Stimulated activated naive B cell treated with anti-CD40 and anti-IgM and Interleukin-4, amounts not matched to agents 10 μg/mL and 1 μg/mL and 100 μg/mL, for 72 hours (primary cell): ENCODE results near the gene C8A.

Experiments
- ATAC-seq, 2 donors: fragments of 150-1000 bp; cut with Tn5 transposase; replicated peaks; 2 replicates each; pipeline ENCODE4 v1.10.0; 2021; ENCODE audit warnings: moderate library complexity in 1 of 2
- DNase-seq: peaks from one replicate; pipeline ENCODE4 v3.0.0; 2021
- H3K27ac Mint-ChIP-seq: one replicate; pipeline ENCODE4 v1.8.0; 2022; ENCODE audit warnings: mild to moderate bottlenecking, mixed read lengths
- H3K27me3 Mint-ChIP-seq, 2 donors: one replicate each; pipeline ENCODE4 v1.8.0; 2022; ENCODE audit warnings: mixed read lengths in 2 of 2
- H3K36me3 Mint-ChIP-seq, 2 donors: one replicate each; pipeline ENCODE4 v1.8.0; 2022; ENCODE audit warnings: mixed read lengths in 2 of 2, mild to moderate bottlenecking in 1 of 2
- H3K4me1 Mint-ChIP-seq, 2 donors: one replicate each; pipeline ENCODE4 v1.8.0; 2022; ENCODE audit warnings: mixed read lengths in 2 of 2, mild to moderate bottlenecking in 1 of 2
- H3K4me3 Mint-ChIP-seq, 2 donors: one replicate each; pipeline ENCODE4 v1.8.0; 2022; ENCODE audit warnings: mild to moderate bottlenecking in 2 of 2, mixed read lengths in 2 of 2, moderate library complexity in 1 of 2
- H3K9me3 Mint-ChIP-seq, 2 donors: one replicate each; pipeline ENCODE4 v1.8.0; 2022; ENCODE audit warnings: mixed read lengths in 2 of 2, mild to moderate bottlenecking in 1 of 2

The C8A gene

DNA sequence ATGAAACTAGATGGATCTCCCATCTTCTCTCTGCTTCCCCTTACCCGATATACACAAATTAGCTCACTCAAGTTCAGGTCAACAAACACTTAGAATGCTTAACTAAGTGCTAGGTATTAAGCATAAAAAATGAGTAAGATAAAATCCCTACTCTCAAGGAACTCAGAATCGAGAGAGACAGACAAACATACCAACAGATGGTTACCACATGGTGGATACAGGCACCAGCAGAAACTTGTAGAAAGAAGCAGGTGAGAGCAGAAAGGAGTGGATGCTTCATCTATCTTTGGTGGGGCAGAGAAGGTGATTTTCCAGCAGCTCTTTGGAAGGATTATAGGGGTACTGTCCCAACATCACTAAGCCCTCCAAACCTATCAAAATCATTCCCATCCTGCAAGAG, 79.0 kb downstream of the C8A start:
- ATAC-seq = no peak
- Mint-ChIP-seq H3K27ac (no peak overlapping the region), H3K9me3 (peaks cover 3 to 5% of the 10 kb centered on the region in 2 donors), H3K27me3 (peaks cover 0 to 6% of the 10 kb centered on the region in 2 donors), H3K4me3 (no peak overlapping the region), H3K36me3 (no peaks in the 10 kb centered on the region), H3K4me1 (no peaks in the 10 kb centered on the region)
- no peak for DNase-seq

DNA sequence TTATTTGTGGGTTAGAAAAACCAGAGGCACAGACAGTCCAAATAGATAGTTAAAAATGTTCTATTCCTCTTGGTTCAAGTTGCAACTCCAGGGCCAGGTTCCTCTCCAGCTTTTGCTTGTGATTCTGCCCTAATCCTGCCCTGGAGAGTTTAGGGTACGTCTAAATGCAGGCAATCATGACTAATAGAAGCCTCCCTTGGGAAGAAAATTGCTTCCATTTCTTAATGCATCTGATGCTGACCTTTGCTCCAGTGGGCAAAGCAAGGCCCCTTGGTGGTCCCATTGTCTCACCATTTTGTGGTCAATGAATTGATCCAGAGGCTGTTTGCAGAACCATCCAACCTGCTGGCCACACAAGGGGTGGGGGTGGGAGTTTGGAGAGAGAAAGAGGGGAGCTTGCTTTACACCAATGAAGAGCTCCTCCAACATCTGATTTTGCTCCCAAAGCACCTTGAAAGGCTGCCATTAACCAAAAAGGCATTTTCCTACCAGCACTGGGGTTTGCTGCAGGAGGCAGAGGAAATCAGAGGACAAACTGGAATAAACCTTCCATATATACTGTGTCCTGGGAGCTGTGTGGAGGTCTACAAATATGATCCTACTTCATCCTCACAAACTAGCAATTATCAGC, 79.9 kb downstream of the C8A start:
- ATAC-seq (no peak), DNase-seq (no peak)
- no peaks in the 10 kb centered on the region for H3K4me1 Mint-ChIP-seq
- H3K27ac Mint-ChIP-seq = no peak overlapping the region
- H3K27me3 Mint-ChIP-seq = peaks cover 0 to 6% of the 10 kb centered on the region in 2 donors
- peaks cover 2 to 4% of the 10 kb centered on the region in 2 donors for H3K9me3 Mint-ChIP-seq
- H3K4me3 Mint-ChIP-seq = no peak overlapping the region
- H3K36me3 Mint-ChIP-seq = no peaks in the 10 kb centered on the region

DNA sequence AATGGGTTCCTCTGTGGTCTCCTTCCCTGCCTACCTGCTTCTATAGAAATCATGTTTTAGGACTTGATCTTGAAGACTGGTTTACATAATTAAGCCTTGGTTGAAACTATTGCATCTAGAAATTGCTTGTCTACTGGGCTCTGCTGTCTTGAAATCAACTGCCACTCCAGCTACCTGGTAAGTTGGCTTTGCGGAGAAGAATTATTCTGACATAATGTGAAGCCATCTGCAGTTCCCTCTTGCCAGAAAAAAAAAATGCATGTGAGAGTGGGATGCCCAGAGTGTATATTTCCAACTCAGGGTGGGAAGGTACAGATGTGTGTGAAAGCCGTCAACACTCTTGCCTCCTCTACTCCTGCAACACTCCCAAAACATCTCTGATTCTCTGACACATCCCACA, 84.0 kb downstream of the C8A start:
- Mint-ChIP-seq H3K9me3 (peaks cover 0 to 2% of the 10 kb centered on the region in 2 donors), H3K27me3 (peaks cover 0 to 6% of the 10 kb centered on the region in 2 donors)
- no peak for ATAC-seq

DNA sequence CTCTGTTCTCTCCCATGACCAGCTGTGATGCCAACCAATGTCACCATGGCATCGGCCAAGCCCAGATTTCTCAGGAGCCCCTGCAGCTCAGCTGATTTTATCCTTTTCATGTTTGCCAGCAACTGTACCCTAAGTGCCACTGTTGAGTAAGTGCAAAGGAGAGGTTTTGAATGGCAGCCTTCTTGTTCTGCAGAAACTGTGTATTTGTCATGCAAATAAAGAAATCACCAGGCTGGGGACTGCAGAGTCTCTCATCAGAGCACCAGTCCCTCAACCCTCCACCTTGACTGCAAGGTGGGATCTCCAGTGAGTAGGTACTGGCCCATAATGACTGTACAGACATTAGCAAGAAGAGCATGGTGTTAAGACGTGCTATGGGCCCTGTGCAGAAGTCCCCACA, 84.6 kb downstream of the C8A start:
- ATAC-seq (no peak), DNase-seq (no peak)
- Mint-ChIP-seq H3K9me3 (peaks cover 0 to 2% of the 10 kb centered on the region in 2 donors), H3K27me3 (peaks cover 0 to 6% of the 10 kb centered on the region in 2 donors), H3K4me1 (no peaks in the 10 kb centered on the region), H3K36me3 (no peaks in the 10 kb centered on the region), H3K27ac (no peak overlapping the region), H3K4me3 (no peak overlapping the region)

More for the DNA sequence above, 84.0 kb downstream of the C8A start:
- H3K4me1 Mint-ChIP-seq = no peaks in the 10 kb centered on the region
- no peak overlapping the region for H3K4me3 Mint-ChIP-seq
- DNase-seq = no peak
- no peak overlapping the region for H3K27ac Mint-ChIP-seq
- H3K36me3 Mint-ChIP-seq = no peaks in the 10 kb centered on the region

DNA sequence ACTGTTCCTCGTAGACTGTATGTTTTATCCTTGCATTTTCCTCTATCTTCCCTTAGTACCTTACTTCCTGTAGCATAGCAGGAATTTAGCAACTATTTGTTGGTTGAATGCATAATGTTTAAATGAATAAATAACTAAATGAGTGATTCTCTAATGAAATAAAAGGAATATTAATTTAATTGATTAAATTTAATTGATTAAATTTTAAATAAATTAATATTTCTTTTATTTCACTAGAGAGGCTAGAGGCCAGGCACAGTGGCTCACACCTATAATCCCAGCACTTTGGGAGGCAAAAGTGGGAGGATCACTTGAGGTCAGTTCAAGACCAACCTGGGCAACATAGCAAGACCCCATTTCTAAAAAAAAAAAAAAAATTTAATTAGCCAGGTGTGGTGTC, 85.4 kb downstream of the C8A start:
- no peak overlapping the region for H3K27ac Mint-ChIP-seq
- H3K4me1 Mint-ChIP-seq = no peaks in the 10 kb centered on the region
- ATAC-seq (no peak), DNase-seq (no peak)
- H3K4me3 Mint-ChIP-seq = no peak overlapping the region
- H3K9me3 Mint-ChIP-seq = peaks cover 0 to 2% of the 10 kb centered on the region in 2 donors
- peaks cover 0 to 6% of the 10 kb centered on the region in 2 donors for H3K27me3 Mint-ChIP-seq
- H3K36me3 Mint-ChIP-seq = no peaks in the 10 kb centered on the region

DNA sequence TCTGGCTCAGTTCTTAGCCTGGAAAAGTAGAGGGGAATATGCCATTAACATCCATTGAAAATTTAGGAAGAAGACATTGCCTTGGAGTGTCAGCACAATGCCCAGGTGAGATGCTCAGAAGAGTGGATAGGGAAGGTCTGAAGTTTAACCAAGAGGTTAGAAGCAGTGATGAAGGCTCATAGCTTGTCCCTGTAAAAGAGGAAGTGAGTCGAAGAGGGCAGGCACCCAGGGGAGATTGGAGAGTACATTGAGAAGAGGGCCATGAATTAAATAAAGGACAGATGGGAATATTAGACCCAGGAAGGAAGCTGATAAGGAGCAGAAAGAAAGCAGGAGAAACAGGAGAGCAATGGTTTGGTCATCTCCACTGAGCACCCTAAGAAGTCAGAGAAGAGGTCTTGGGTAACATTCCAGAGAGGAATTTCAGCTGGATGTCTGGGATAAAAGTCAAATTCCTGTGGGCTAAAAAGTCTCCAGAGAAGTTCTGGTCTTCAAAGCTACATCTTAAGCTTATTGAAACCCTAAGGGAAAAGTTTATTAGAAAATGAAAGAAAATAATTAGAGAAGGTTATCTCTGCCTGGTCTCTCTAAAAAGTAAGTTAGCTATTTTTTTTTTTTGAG, 93.9 kb downstream of the C8A start:
- no peaks in the 10 kb centered on the region for H3K4me1 Mint-ChIP-seq
- no peaks in the 10 kb centered on the region for H3K36me3 Mint-ChIP-seq
- no peak for ATAC-seq
- no peaks in the 10 kb centered on the region for H3K27me3 Mint-ChIP-seq
- H3K27ac Mint-ChIP-seq = no peak overlapping the region
- no peak for DNase-seq
- H3K4me3 Mint-ChIP-seq = no peak overlapping the region
- no peaks in the 10 kb centered on the region for H3K9me3 Mint-ChIP-seq

DNA sequence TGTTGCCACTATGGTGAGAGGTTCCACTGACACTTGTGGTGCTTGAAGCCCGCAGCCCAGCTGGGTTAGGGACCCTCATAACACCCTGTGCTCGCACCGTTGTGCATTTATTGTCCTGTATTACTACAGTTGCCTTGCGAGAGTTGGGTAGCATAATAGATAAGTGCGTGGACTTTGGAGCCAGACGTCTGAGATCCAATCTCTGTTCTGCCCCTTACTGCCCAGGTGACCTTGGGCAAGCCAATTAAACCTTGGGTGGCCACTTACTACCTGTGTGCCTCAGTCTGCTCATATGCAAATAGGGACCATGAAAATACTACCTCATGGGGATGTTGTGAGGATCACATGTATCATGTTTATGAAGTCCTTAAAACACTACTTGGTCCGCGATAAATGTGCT, 97.9 kb downstream of the C8A start:
- Mint-ChIP-seq H3K27ac (no peak overlapping the region), H3K36me3 (no peaks in the 10 kb centered on the region), H3K27me3 (peaks cover 0 to under 1% of the 10 kb centered on the region in 2 donors), H3K9me3 (no peaks in the 10 kb centered on the region), H3K4me3 (no peak overlapping the region), H3K4me1 (no peaks in the 10 kb centered on the region)
- ATAC-seq (no peak), DNase-seq (no peak)

DNA sequence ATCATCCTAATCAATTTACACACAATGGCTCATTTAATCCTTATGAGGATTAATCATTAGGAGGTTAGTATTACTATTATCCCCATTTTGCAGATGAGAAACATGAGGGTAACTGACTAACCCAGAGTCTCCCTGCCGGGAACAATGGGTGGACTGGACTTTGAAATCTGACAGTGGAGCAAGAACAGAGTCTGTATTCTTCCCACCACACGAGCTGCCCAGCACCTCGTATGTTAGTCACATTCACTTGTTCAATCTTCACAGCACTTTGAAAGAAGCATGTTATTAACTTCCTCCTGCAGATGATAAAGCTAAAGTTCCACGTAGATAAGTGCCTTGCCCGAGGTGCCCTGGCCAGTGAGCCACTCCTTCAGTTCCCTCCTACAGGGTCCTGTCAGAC, 98.8 kb downstream of the C8A start:
- H3K4me3 Mint-ChIP-seq = no peak overlapping the region
- no peaks in the 10 kb centered on the region for H3K9me3 Mint-ChIP-seq
- H3K27ac Mint-ChIP-seq = no peak overlapping the region
- H3K4me1 Mint-ChIP-seq = no peaks in the 10 kb centered on the region
- no peak for DNase-seq
- peaks cover 0 to 5% of the 10 kb centered on the region in 2 donors for H3K27me3 Mint-ChIP-seq
- H3K36me3 Mint-ChIP-seq = no peaks in the 10 kb centered on the region
- ATAC-seq = no peak

DNA sequence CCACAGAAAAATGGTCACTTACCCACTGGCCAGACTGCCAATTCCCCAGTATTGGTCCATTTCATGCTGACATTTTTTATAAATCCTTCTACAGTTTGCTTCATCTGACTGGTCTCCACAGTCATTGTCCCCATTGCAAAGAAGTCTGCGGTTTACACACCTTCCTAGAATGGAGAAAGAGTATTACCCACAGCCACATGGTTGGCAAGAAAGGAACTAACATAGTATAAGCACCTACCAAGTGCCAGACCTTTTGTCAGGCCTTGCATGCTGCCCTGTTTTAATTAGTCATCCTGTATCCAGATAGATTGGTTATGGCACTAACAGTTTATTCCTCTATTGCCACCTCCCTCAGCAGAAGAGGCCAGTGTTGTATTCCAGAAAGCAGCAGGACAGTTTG, 100.1 kb downstream of the C8A start:
- no peaks in the 10 kb centered on the region for H3K4me1 Mint-ChIP-seq

DNA sequence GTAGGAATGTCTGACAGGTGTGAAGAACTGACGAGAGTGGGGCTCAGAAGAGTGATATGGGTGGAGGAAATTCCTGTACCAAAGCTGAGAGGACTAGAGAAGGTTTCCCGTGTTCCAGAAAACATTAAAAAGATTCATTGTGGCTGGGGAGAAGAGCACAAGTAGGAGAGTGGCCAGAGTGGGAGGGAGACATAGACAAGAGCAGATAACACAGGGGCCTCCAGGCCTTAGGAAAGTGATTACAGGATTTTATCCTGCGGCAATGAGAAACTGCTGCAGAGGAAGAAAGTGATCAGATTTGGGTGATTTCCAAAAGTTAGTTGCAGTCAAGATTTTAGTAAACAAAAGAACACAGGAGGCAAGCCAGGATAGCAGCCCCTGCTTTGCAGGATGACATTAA, 103.3 kb downstream of the C8A start:
- no peaks in the 10 kb centered on the region for H3K36me3 Mint-ChIP-seq
- ATAC-seq (no peak), DNase-seq (no peak)
- no peaks in the 10 kb centered on the region for H3K9me3 Mint-ChIP-seq
- peaks cover 0 to 5% of the 10 kb centered on the region in 2 donors for H3K27me3 Mint-ChIP-seq
- no peaks in the 10 kb centered on the region for H3K4me1 Mint-ChIP-seq
- no peak overlapping the region for H3K27ac Mint-ChIP-seq
- no peak overlapping the region for H3K4me3 Mint-ChIP-seq

More for the DNA sequence above, 100.1 kb downstream of the C8A start:
- no peak overlapping the region for H3K27ac Mint-ChIP-seq
- no peaks in the 10 kb centered on the region for H3K36me3 Mint-ChIP-seq
- no peak overlapping the region for H3K4me3 Mint-ChIP-seq
- DNase-seq (no peak), ATAC-seq (no peak)
- H3K27me3 Mint-ChIP-seq = peaks cover 0 to 5% of the 10 kb centered on the region in 2 donors
- no peaks in the 10 kb centered on the region for H3K9me3 Mint-ChIP-seq

DNA sequence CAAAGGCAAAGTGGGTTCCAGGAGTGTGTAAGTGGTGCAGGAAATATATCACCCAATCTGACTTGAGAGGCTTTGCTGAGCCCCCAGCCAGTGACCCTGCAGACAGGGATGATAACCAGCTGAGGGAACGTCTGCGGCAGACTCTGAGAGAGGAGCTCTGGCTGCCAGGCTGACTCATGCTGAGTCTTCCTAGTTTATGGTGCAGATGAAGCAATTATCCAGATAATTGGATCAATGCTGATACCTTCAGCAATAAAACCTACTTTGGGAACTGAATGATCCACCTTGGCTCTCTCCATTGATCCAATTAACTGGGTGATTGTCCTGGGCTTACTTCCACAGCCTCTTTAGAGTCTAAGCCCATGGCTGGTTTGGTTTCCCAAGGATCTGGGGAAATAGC, 103.9 kb downstream of the C8A start:
- peaks cover 0 to 5% of the 10 kb centered on the region in 2 donors for H3K27me3 Mint-ChIP-seq
- no peak for DNase-seq
- no peak overlapping the region for H3K27ac Mint-ChIP-seq
- no peaks in the 10 kb centered on the region for H3K36me3 Mint-ChIP-seq
- H3K9me3 Mint-ChIP-seq = no peaks in the 10 kb centered on the region
- ATAC-seq = no peak
- H3K4me1 Mint-ChIP-seq = no peaks in the 10 kb centered on the region
- no peak overlapping the region for H3K4me3 Mint-ChIP-seq

DNA sequence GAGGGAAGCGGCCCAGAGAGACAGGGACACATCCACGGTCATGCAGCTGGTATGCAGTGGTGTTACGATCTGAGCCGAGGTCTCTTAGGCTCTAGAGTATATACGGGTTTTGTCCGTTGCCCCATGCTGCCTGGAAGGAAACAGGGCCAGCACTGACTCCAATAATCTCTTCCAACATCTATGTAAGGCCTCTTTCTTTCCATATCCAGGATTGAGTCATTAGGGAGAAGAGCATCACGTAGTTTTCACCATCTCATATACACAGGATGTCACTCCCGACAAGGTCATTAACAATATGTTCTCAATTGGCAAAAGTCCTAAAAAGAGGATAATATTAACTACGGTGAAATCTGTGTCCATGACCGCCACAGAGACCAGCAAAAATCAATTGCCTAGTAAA, 106.8 kb downstream of the C8A start:
- Mint-ChIP-seq H3K4me3 (no peak overlapping the region), H3K27me3 (peaks cover 0 to 5% of the 10 kb centered on the region in 2 donors), H3K4me1 (no peaks in the 10 kb centered on the region), H3K9me3 (no peaks in the 10 kb centered on the region), H3K27ac (no peak overlapping the region), H3K36me3 (no peaks in the 10 kb centered on the region)
- ATAC-seq = no peak
- DNase-seq = no peak

DNA sequence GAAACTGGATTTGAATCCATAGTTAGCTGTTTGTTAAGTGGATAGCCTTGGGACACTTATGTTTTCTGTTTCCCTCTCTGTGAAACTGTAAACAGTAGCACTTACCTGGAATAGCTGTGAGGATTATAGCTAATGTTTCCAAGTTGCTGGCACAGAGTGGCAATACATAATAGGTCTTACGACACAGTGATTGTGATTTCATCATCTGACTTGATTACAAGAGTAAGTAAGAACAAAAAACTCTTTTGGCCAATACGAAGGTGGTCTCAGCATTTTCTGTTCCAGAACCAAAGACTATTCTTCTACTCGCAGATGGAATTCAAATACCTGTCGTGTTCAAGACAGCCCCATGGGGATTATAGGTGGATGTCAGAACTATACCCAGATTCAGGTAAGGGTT, 109.1 kb downstream of the C8A start:
- no peaks in the 10 kb centered on the region for H3K27me3 Mint-ChIP-seq
- no peak overlapping the region for H3K27ac Mint-ChIP-seq
- DNase-seq = no peak
- H3K9me3 Mint-ChIP-seq = no peaks in the 10 kb centered on the region
- no peak overlapping the region for H3K4me3 Mint-ChIP-seq
- H3K4me1 Mint-ChIP-seq = no peaks in the 10 kb centered on the region
- no peaks in the 10 kb centered on the region for H3K36me3 Mint-ChIP-seq
- ATAC-seq = no peak

DNA sequence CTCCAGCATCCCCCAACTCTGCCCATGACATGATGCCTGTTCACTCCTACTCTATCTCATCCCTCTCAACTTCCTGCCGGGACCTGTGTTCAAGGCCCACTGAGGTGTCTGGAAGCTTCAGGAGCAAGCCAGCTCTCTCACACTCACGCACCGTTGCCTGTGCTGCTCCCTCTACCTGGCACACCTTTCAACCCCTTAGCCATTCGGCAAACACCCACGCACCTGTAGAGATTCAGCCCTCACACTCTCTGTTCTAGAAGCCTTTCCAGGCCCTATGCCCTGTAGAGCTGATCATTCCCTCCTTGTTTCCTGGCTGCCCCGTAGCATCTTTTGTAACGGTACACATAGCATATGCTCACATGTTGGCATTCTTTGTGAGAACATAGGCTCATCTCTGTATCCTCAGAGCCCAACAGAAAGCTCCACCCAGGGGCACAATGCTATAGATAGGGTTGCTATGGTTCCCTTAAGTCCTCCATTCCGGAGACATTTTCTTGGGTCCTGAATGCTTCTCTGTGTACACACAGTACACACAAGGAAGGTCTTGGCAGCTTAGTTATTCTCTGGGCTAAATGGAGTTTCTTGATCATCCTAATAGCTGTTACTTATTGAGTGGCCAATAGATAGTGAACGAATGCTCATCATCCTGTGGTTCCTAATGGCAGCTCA, 109.9 kb downstream of the C8A start:
- H3K4me3 Mint-ChIP-seq = no peak overlapping the region
- no peak for ATAC-seq
- H3K36me3 Mint-ChIP-seq = no peaks in the 10 kb centered on the region
- no peak for DNase-seq
- H3K27ac Mint-ChIP-seq = no peak overlapping the region
- H3K4me1 Mint-ChIP-seq = no peaks in the 10 kb centered on the region
- no peaks in the 10 kb centered on the region for H3K9me3 Mint-ChIP-seq
- no peaks in the 10 kb centered on the region for H3K27me3 Mint-ChIP-seq

DNA sequence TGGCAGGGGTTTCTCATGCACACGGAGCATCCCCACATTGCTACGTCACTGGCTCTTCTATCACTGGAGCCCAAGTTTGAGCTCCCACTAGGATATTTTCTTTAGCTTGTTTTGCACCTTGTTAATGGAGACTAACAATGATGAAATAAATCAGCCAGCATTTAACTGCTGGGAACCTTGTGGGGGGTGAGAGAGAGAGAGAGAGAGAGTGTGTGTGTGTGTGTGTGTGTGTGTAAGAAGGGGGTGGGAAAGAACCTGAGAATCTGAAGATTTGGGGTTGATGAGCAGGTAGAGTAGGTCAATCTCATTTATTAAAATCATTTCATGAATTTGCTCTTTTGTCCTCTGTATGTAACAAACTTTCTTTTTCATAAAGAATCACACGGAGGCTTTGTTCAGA, 110.6 kb downstream of the C8A start:
- Mint-ChIP-seq H3K27ac (no peak overlapping the region), H3K4me3 (no peak overlapping the region), H3K4me1 (no peaks in the 10 kb centered on the region), H3K36me3 (no peaks in the 10 kb centered on the region), H3K27me3 (no peaks in the 10 kb centered on the region), H3K9me3 (no peaks in the 10 kb centered on the region)
- no peak for ATAC-seq
- DNase-seq = no peak
